Glutamatergic neuron (in vitro differentiated cells): Measurements from ENCODE around the gene SPEM3. TPM values are rescaled to one million over a fixed set of nuclear protein-coding genes. Genes with fewer than 3 reads are reported as not detected.
A peak's percentile ranks its signal among the peaks of the same experiment; 100 is the strongest.

ENCODE experiments used
- DNase-seq: peaks from one replicate; pipeline ENCODE4 v3.0.0; 2022
- H3K27ac Mint-ChIP-seq: one replicate; pipeline ENCODE4 v1.8.0; 2020; ENCODE audit warnings: mild to moderate bottlenecking, mixed read lengths, inconsistent platforms; ENCODE audit not compliant: unreplicated experiment
- H3K27me3 Mint-ChIP-seq: one replicate; pipeline ENCODE4 v1.8.0; 2020; ENCODE audit warnings: mild to moderate bottlenecking, moderate library complexity, mixed read lengths, inconsistent platforms; ENCODE audit not compliant: unreplicated experiment
- H3K36me3 Mint-ChIP-seq: one replicate; pipeline ENCODE4 v1.8.0; 2020; ENCODE audit warnings: mild to moderate bottlenecking, mixed read lengths, inconsistent platforms; ENCODE audit not compliant: unreplicated experiment
- H3K4me1 Mint-ChIP-seq: one replicate; pipeline ENCODE4 v1.8.0; 2020; ENCODE audit warnings: mild to moderate bottlenecking, low read depth, mixed read lengths, inconsistent platforms; ENCODE audit not compliant: unreplicated experiment
- H3K4me3 Mint-ChIP-seq: one replicate; pipeline ENCODE4 v1.8.0; 2020; ENCODE audit warnings: mild to moderate bottlenecking, mixed read lengths, inconsistent platforms; ENCODE audit not compliant: unreplicated experiment
- H3K9me3 Mint-ChIP-seq: one replicate; pipeline ENCODE4 v1.8.0; 2020; ENCODE audit warnings: mild to moderate bottlenecking, moderate library complexity, mixed read lengths, inconsistent platforms; ENCODE audit not compliant: unreplicated experiment
- CTCF ChIP-seq: fragments of 200-600 bp; sonication (generic); IDR thresholded peaks from one replicate; pipeline ENCODE4 v1.5.0; 2021; ENCODE audit not compliant: partially characterized antibody, unreplicated experiment
- total RNA-seq: library from RNA; stranded (reverse); fragmentation: NEBNext Ultra II Directional; extraction: Animal tissue kit (Norgen Biotek cat#: 25700); gene quantifications from one replicate; pipeline ENCODE4 v1.2.1, GENCODE V29; 2021; ENCODE audit not compliant: unreplicated experiment

SPEM3 gene
- total RNA-seq, 1 donor from 2014 or later = not detected

- no peak for DNase-seq
- peaks cover 19% of the 10 kb centered on the region for H3K9me3 Mint-ChIP-seq
- H3K4me3 Mint-ChIP-seq = peak overlapping the region; percentile 92
- peaks cover 14% of the 10 kb centered on the region for H3K4me1 Mint-ChIP-seq
- peak overlapping the region; percentile 59 for H3K27ac Mint-ChIP-seq
- peaks cover 31% of the 10 kb centered on the region for H3K27me3 Mint-ChIP-seq
- TF ChIP-seq CTCF = no peak
- no peaks in the 10 kb centered on the region for H3K36me3 Mint-ChIP-seq
Observed at GRCh38 chr17:7441266-7441665, 12.6 kb downstream of the SPEM3 start.

- no peak for TF ChIP-seq CTCF
- H3K4me3 Mint-ChIP-seq = no peak overlapping the region
- H3K27me3 Mint-ChIP-seq = peaks cover 30% of the 10 kb centered on the region
- H3K4me1 Mint-ChIP-seq = peaks cover 13% of the 10 kb centered on the region
- H3K9me3 Mint-ChIP-seq = peaks cover 21% of the 10 kb centered on the region
- DNase-seq = no peak
- H3K36me3 Mint-ChIP-seq = no peaks in the 10 kb centered on the region
- H3K27ac Mint-ChIP-seq = no peak overlapping the region
Observed at GRCh38 chr17:7442142-7442541, 13.5 kb downstream of the SPEM3 start.

GRCh38 chr17:7443499-7444485 is 15.1 kb downstream of the SPEM3 start:
- Mint-ChIP-seq H3K36me3 (peaks cover 4% of the 10 kb centered on the region), H3K9me3 (peaks cover 17% of the 10 kb centered on the region), H3K27ac (no peak overlapping the region), H3K4me3 (no peak overlapping the region), H3K27me3 (peaks cover 25% of the 10 kb centered on the region), H3K4me1 (peaks cover 5% of the 10 kb centered on the region)
- no peak for DNase-seq
- no peak for TF ChIP-seq CTCF

GRCh38 chr17:7444682-7445618 is 16.3 kb downstream of the SPEM3 start, which contains the start of gene CHRNB1:
Gene CHRNB1, plus strand, starts transcription at chr17:7445061. Its CDS starts 67 bp downstream, at chr17:7445128.
- no peak for TF ChIP-seq CTCF
- Mint-ChIP-seq H3K9me3 (peaks cover 15% of the 10 kb centered on the region), H3K27me3 (peaks cover 20% of the 10 kb centered on the region), H3K27ac (no peak within 1 kb of the TSS), H3K4me1 (peaks cover 4% of the 10 kb centered on the region), H3K36me3 (peaks cover 5% of the 10 kb centered on the region), H3K4me3 (peak within 1 kb of the TSS; percentile 85)
- peak; percentile 84 for DNase-seq
